GM13976 (cell line): Measurements from ENCODE around the gene TRIO.

Source experiments
- DNase-seq: peaks from one replicate; pipeline ENCODE4 v3.0.0; 2012; ENCODE audit warnings: low spot score
- CTCF ChIP-seq: IDR thresholded peaks from 2 replicates; pipeline ENCODE4 v1.5.1; 2012; ENCODE audit warnings: borderline replicate concordance, mild to moderate bottlenecking; ENCODE audit not compliant: insufficient read depth; ENCODE audit errors: extremely low read depth, missing control alignments, control extremely low read depth
- in situ Hi-C: fragments of 300-500 bp; cut with MboI; formaldehyde crosslinking; loops from one replicate; pipeline ENCODE4 v1.12.0; 2022; ENCODE audit warnings: low sequenced_read_pairs, mixed read lengths, inconsistent platforms; ENCODE audit not compliant: unreplicated experiment

Gene TRIO

GRCh38 chr5:14177634-14178033 is 34.5 kb downstream of the TRIO start:
- TF ChIP-seq CTCF = no peak
- in situ Hi-C loops = no loop called here
- no peak for DNase-seq

DNA sequence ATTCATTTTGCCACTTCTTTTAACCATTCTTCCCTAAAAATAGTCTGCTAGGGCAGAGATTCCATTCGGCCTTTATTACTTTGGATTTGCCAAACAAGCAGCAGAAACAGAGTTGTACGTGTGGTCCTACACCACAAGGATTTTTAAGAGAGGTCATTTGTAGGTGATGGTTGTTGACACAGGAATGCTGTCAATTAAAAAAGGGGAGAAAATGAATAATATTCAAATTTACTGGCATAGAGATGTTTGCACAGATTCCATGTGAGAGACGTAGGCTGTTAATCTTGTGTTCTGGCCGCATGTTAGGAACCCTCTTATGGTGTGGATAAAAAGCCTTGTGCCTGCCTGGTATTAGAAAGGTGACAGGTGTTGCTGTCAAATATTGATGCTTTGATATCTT is 34.9 kb downstream of the TRIO start:
- in situ Hi-C loops = no loop called here
- no peak for TF ChIP-seq CTCF
- DNase-seq = no peak

GRCh38 chr5:14178671-14179211 is 35.6 kb downstream of the TRIO start:
- no peak for TF ChIP-seq CTCF
- in situ Hi-C loops = no loop called here
- no peak for DNase-seq

DNA sequence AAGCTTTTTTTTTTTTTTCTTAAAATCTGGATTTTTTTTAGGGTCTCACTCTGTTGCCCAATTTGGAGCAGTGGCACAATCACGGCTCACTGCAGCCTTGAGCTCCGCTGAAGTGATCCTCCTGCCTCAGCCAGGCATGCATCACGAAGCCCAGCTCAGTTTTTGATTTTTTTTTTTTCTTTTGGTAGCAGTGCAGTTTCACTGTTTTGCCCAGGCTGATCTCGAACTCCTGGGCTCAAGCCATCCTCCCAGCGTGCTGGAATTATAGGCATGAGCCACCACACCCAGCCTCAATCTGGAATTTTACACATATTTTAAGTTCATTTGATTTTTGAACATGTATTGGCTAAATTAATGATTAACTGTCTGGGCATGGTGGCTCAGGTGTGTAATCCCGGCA is 36.3 kb downstream of the TRIO start:
- in situ Hi-C loops = no loop called here
- TF ChIP-seq CTCF = no peak
- DNase-seq = no peak

DNA sequence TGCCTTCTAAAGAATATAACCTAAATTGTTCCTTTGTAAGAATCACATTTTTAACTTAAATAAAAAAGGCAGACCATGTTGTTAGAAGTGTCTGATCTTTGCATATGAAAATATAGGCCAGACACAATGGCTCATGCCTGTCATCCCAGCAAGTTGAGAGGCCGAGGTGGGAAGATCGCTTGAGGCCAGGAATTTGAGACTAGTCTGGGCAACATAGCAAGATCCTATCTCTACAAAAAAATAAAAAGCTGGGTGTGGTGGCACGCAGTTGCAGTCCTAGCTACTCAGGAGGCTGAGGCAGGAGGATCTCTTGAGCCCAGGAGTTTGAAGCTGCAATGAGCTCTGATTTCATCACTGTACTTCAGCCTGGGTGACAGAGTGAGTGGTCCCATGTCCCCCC is 37.3 kb downstream of the TRIO start:
- no peak for DNase-seq
- no peak for TF ChIP-seq CTCF
- in situ Hi-C loops = no loop called here

DNA sequence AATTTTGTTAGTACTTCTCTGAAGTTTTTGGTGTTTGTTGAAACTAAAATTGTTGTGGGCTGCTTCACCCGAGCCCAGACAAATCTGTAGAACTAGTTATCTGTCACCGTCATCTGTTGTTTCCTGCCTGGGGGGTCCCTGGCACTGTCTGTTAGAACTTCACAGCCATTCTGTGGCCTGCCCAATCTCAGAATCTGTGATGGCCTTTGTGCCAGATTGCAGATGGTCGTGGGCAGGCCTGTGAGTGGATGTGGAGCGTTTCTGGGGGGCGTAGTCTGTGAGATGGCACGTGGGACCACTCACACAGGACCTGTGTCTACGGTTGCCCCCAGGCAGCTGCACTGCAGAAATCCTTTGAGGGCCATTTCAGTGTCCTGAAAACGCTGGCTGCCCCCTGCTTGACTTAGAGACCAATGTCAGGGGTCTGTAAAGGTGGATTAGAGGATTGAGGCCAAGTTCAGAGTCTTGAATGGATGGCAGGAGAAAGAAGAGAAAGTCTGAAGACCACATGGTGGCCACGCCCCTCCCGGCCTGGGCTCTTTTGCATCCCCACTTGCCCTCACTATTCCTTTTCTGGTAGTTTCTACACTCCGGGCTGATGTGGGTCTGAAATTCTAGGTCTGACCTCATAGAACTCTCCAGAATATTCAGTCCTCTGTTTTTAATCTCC is 38.3 kb downstream of the TRIO start:
- in situ Hi-C loops = no loop called here
- no peak for TF ChIP-seq CTCF
- DNase-seq = no peak
